Measurements from ENCODE around the gene PITPNB.

PITPNB gene

GRCh38 chr22:27853424-27853823 is 65.6 kb downstream of the PITPNB start:
- DNase-seq, result no peak

DNA sequence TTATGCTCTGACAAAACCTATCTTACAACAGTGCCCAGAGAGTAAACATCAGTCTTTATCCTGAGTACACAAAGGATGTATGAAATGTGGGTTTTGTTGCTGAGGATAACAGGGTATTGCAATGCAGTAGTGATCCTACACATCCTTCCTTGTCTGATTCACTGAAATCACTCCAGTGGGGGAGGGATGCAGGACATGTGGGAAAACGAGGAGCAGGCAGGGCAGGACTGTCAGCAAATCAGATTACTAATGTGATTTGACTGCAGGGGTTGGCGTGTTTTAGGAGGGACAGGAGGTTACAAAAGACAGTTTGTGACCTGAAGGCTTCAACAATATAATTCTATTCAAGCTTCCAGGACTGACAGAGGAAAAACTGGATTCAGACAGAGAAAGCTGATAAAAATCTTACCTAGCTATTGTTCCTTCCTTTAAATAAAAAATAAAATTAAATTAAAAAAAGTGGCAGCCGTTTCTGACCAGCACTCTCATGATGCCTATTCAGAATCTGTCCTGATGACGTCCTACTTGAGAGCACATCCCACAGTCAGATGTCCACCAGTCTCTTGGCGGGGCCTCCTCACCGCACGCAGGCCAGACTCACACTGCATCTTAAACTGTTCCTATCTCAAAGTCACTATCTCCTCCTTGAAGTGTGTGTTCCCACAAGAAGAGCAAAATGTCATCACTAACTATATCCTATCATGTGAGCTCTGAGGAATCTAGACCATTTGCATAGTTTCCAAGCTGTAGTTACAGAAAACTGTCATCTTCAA is 66.9 kb downstream of the PITPNB start:
- no peak for DNase-seq

- DNase-seq, result no peak
Observed at GRCh38 chr22:27850000-27850521, 69.0 kb downstream of the PITPNB start.

GRCh38 chr22:27848005-27848404 is 71.1 kb downstream of the PITPNB start:
- DNase-seq, result no peak

GRCh38 chr22:27846910-27847309 is 72.1 kb downstream of the PITPNB start:
- DNase-seq, result no peak

DNA sequence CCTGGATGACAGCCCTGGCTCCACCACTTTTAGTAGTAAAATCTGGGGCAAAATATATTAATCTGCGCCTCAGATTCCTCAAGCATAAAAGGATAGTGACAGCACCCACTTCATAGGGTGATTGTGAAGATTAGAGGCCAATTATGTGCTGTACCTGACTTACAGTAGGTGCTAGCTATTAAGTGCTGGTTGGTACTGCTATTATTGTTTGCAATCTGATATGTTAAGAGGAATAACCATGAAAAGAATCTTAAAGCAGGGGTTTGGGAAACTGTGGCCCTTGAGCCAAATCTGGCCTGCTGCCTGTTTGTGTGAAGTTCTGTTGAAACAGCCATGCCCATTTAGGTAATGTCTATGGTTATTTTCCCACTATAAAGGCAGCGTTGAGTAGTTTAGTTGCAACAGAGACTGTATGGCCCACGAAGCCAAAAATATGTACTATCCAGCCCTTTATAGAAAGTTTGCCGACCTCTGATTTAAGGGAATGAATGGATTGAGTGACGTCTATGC is 72.8 kb downstream of the PITPNB start:
- no peak for DNase-seq

GRCh38 chr22:27845644-27846043 is 73.4 kb downstream of the PITPNB start:
- no peak for DNase-seq

- no peak for DNase-seq
Observed at GRCh38 chr22:27844656-27845591, 74.1 kb downstream of the PITPNB start.

- DNase-seq, result no peak
Observed at GRCh38 chr22:27844256-27844655, 74.8 kb downstream of the PITPNB start.

- no peak for DNase-seq
Observed at GRCh38 chr22:27843441-27843840, 75.6 kb downstream of the PITPNB start.

DNA sequence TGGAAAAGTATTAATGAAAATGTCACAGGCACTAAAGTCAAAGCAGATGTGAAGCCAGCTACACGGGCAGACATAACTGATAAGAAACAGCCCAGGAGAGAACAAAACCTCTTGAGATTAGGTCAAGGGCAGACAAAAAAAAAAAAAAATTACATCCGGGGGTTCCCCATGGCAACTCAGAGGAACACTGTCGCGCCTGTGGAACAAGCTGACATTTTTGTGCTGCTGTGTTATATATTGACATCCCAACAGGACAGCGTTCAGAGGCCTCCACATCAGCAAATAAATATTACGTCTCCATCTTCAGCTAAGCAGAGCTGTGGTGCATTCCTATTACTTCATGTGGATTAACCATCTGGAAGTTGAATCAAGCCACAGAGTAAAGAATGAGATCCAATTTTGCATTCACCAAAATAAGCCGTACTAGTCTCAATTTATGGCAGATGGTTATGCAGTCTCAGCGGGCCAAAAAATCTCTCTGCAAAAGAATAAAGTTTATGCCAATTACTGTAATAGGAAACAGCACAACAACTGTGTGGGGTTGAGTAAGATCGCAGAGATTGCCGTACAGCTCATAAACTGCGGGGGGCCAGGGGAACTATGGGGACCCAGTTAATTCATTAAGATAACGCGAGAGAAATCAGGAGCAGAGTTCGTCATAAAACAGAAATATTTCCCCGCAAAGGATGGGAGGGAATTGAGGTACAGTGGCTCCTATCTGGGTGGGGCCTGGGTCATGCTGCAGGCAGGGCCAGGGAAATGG is 76.2 kb downstream of the PITPNB start:
- DNase-seq, result no peak

- no peak for DNase-seq
Observed at GRCh38 chr22:27842201-27842600, 76.9 kb downstream of the PITPNB start.

DNA sequence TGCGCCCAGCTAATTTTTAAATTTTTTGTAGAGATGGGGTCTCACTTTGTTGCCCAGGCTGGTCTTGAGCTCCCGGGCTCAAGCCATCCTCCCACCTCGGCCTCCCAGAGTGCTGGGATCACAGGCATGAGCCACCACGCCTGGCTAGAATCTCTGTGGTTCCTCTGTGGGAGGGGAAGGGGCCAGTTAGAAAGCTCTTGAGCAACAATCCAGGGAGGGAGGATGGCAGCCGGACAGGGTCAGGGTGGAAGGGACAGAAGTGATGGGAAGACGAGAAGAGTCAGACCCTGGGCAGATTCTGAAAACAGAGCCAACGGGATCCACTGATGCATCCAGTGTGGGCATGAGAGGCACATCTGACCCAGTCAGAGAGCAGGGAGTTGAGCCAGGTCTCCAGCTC is 78.6 kb downstream of the PITPNB start:
- no peak for DNase-seq

- DNase-seq, result no peak
Observed at GRCh38 chr22:27839057-27839660, 79.9 kb downstream of the PITPNB start.

DNA sequence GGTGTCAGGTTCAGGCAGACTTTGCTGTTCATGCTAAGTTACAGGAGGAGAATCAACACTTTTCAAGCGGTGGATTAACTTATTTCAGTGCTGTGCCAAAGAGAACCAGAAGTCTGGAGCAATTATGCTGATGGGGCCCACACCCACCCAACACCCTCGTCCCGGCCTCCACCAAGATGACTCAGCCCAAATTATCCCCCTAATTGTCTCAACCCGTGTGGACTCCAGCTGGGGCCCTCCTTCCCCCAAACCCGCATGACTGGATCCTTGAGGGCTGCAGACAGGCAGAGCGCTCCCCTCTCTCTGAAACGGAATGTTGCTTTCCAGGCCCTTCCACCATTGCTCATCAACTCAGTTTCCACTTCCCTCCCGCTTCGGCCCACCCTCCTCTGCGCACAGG is 82.9 kb downstream of the PITPNB start:
- no peak for DNase-seq

DNA sequence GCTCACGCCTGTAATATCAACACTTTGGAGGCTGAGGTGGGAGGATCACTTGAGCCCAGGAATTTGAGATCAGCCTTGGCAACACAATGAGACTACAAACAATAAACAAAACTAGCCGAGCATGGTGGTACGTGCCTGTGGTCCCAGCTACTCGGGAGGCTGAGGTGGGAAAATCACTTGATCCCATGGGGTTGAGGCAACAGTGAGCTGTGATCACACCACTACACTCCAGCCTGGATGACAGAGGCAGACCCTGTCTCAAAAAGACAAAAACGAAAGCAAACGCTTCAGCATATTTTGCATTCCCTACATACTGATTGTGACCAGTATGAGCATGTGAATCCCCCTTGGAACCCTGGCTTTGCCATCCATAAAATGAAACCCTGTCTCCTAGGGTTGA is 83.6 kb downstream of the PITPNB start:
- no peak for DNase-seq

DNA sequence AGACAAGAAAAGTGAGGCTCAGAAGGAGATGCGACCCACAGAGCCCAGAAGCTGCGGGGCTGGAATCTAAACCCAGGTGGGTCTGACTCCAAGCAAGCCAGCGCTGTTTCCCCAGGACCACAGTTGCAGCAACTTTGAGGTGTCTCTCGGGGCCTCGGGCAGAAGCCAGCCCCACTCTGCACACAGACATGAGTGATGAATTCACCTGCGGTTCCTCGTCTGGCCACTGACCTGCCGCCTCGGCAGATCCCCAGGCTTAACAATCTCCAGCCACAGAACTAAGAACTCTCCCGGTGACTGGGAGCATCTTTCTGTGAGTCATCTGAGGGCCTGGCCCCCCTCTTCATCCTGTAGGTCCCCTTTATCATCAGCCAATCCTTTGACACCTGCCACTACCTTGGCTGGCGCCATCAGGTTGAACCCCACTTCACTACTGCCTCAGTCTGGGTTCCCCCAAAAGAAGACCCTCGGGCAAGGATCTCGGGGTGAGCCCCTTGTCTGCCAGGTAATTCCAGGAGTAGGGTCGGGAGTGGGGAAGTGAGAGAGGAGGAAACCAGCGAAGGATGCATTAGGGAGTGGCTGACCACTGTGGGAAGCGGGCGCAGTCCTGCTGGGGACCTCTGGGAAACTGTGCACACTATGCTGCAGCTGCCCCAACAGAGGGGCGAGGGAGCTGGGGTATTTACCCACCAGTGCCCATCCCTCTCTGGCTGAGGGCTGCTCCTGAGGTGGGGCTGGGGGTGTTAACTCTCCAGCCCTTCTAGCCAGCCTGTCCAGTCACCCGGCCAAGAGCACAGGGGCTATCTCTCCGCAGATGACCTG is 84.5 kb downstream of the PITPNB start:
- DNase-seq, result no peak

DNA sequence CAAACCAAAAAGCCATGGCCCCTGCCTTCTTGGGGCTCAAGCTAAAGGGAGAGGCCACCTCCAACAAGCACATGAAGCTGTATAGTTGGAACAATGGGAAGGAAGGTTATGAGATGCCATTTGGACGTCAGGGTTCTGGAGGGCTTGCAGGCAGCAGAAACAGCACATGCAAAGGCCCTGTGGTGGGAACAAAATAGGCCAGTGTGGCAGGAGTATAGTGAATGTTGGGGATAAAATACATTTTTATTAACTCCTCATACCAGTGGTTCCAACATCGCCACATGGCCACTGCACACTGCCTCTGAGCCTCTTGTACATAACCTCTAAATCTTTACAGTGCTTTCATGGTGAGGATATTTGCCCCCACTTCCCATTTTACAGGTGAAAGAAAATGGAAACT is 85.3 kb downstream of the PITPNB start:
- no peak for DNase-seq

DNA sequence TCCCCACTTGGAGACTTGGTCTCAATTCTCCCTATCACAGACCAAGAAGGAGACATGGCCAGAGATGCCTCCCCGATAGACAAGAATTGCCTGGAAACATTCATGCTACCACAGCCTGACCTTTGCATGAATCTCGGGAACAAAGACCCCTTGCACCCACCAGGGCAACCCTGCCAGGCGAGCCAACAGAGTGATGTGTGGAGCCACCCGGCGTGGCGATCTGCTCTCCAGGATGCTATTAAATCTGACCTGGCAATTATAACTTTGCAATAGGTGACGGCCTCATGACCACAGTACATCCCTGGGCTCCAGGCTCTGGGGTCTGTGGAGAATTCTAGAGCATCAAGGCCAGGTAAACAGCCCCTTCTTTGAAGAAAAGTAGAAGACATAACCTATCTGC is 86.5 kb downstream of the PITPNB start:
- no peak for DNase-seq

DNA sequence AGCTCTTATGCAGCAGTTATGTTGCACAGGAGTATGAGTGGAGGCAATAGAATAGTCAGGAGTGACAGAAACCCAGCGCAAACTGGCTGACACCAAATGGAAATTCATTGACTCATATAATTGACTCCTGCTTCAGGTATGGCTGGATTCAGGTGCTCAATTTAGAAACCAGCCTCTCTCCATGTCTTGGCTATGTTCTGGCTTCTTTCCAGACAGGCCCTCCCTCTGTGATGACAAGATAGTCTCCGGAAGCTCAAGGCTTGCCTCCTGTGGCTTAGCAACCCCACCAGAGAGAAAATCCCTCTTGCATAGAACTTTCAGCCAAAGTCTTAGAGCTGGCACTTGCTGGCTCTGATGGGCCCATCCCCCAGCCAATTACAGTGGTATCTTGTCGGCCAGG is 89.4 kb downstream of the PITPNB start:
- DNase-seq, result no peak
